SK-N-SH treated with all-trans-retinoic acid at 6 μM for 48 hours (cell line): ENCODE results near the gene SERTAD1.

ENCODE experiments used
- ARNTL ChIP-seq: fragments of 450-650 bp; formaldehyde crosslinking; IDR thresholded peaks from 2 replicates; pipeline ENCODE4 v1.5.0; 2020; ENCODE audit warnings: low read depth, mild to moderate bottlenecking, moderate library complexity, borderline replicate concordance
- OSR1 ChIP-seq: fragments of 250-450 bp; sonication (Bioruptor Pico); IDR thresholded peaks from 2 replicates; pipeline ENCODE4 v1.8.0; 2022; ENCODE audit warnings: moderate library complexity, mild to moderate bottlenecking, inconsistent platforms
- POU6F1 ChIP-seq: fragments of 250-450 bp; sonication (Bioruptor Pico); IDR thresholded peaks from 2 replicates; pipeline ENCODE4 v1.8.0; 2021; ENCODE audit warnings: low read depth, mild to moderate bottlenecking, moderate library complexity, borderline replicate concordance
- ZNF70 ChIP-seq: fragments of 450-650 bp; formaldehyde crosslinking; IDR thresholded peaks from 2 replicates; pipeline ENCODE4 v1.5.0; 2020; ENCODE audit warnings: mild to moderate bottlenecking, moderate library complexity
- TF ChIP-seq, protein P1 (sequence below): fragments of 250-450 bp; sonication (Bioruptor Pico); IDR thresholded peaks from 2 replicates; pipeline ENCODE4 v1.5.1; 2020; ENCODE audit warnings: low read depth, mild to moderate bottlenecking, moderate library complexity
- TF ChIP-seq, protein P2 (sequence below): fragments of 250-450 bp; sonication (Bioruptor Pico); IDR thresholded peaks from 2 replicates; pipeline ENCODE4 v1.5.0; 2020; ENCODE audit warnings: mild to moderate bottlenecking, moderate library complexity

DNA sequence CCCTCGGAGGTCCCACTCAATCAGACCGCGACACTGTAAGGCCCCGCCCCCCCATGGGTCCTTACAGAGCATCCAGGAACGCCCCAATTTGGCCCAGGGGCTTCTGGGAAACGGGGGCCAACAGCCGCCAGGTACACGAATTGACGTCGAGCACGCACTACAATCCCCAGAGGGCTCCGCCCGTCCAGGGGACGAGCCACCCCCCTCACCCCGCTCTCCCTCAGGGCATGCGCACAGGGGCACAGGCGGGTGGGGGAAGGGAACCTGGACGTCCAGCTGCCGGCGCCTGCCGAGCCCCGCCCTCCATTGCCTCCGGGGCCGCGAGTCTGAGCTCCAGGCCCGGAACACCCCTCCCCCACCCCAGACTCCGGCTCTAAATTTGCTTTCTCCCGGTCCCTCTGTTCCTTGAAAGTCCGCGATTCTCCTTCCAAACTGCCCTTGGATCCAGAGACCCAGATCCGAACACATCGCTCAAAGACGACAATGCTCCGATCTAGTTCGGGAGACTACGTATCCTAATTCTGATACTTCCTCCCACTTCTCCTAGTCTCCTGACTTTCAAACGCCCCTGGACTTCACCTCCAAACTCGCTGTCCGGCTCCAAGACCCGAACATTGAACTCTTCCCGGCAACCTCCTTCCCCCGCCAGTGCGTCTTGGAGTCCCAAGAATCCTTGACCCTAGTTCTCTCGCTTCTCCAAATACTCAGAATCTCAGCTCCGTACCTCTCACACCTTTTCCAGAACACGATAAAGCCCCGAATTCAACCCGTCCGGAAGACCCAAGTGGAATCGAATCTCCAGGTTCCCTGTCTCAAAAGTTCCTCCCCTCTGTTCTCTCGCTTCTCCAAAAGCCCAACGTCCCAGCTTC is 17.6 kb upstream of the SERTAD1 start:
- TF ChIP-seq ARNTL (CRISPR knock-in tag) (no peak), ZNF70 (no peak), POU6F1 (CRISPR knock-in tag) (no peak), OSR1 (CRISPR knock-in tag) (no peak)
- TF ChIP-seq, protein P1, sequence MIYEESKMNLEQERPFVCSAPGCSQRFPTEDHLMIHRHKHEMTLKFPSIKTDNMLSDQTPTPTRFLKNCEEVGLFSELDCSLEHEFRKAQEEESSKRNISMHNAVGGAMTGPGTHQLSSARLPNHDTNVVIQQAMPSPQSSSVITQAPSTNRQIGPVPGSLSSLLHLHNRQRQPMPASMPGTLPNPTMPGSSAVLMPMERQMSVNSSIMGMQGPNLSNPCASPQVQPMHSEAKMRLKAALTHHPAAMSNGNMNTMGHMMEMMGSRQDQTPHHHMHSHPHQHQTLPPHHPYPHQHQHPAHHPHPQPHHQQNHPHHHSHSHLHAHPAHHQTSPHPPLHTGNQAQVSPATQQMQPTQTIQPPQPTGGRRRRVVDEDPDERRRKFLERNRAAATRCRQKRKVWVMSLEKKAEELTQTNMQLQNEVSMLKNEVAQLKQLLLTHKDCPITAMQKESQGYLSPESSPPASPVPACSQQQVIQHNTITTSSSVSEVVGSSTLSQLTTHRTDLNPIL (CRISPR knock-in tag): no peak
- TF ChIP-seq, protein P2, sequence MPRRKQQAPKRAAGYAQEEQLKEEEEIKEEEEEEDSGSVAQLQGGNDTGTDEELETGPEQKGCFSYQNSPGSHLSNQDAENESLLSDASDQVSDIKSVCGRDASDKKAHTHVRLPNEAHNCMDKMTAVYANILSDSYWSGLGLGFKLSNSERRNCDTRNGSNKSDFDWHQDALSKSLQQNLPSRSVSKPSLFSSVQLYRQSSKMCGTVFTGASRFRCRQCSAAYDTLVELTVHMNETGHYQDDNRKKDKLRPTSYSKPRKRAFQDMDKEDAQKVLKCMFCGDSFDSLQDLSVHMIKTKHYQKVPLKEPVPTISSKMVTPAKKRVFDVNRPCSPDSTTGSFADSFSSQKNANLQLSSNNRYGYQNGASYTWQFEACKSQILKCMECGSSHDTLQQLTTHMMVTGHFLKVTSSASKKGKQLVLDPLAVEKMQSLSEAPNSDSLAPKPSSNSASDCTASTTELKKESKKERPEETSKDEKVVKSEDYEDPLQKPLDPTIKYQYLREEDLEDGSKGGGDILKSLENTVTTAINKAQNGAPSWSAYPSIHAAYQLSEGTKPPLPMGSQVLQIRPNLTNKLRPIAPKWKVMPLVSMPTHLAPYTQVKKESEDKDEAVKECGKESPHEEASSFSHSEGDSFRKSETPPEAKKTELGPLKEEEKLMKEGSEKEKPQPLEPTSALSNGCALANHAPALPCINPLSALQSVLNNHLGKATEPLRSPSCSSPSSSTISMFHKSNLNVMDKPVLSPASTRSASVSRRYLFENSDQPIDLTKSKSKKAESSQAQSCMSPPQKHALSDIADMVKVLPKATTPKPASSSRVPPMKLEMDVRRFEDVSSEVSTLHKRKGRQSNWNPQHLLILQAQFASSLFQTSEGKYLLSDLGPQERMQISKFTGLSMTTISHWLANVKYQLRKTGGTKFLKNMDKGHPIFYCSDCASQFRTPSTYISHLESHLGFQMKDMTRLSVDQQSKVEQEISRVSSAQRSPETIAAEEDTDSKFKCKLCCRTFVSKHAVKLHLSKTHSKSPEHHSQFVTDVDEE (CRISPR knock-in tag): no peak
